ENCODE results near the gene HEATR1. TPM values are rescaled to one million over a fixed set of nuclear protein-coding genes. Genes with fewer than 3 reads are reported as not detected.

HEATR1 gene, protein sequence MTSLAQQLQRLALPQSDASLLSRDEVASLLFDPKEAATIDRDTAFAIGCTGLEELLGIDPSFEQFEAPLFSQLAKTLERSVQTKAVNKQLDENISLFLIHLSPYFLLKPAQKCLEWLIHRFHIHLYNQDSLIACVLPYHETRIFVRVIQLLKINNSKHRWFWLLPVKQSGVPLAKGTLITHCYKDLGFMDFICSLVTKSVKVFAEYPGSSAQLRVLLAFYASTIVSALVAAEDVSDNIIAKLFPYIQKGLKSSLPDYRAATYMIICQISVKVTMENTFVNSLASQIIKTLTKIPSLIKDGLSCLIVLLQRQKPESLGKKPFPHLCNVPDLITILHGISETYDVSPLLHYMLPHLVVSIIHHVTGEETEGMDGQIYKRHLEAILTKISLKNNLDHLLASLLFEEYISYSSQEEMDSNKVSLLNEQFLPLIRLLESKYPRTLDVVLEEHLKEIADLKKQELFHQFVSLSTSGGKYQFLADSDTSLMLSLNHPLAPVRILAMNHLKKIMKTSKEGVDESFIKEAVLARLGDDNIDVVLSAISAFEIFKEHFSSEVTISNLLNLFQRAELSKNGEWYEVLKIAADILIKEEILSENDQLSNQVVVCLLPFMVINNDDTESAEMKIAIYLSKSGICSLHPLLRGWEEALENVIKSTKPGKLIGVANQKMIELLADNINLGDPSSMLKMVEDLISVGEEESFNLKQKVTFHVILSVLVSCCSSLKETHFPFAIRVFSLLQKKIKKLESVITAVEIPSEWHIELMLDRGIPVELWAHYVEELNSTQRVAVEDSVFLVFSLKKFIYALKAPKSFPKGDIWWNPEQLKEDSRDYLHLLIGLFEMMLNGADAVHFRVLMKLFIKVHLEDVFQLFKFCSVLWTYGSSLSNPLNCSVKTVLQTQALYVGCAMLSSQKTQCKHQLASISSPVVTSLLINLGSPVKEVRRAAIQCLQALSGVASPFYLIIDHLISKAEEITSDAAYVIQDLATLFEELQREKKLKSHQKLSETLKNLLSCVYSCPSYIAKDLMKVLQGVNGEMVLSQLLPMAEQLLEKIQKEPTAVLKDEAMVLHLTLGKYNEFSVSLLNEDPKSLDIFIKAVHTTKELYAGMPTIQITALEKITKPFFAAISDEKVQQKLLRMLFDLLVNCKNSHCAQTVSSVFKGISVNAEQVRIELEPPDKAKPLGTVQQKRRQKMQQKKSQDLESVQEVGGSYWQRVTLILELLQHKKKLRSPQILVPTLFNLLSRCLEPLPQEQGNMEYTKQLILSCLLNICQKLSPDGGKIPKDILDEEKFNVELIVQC (N-terminal part only)
- total RNA-seq: 9.6 TPM
- long read RNA-seq, full-length matches to known transcripts: 1 of 2 reads
- long read RNA-seq, partial matches to known transcripts: 1 of 2 reads
- long read RNA-seq, other reads (novel, unspliced or antisense): 0 of 2 reads

DNA sequence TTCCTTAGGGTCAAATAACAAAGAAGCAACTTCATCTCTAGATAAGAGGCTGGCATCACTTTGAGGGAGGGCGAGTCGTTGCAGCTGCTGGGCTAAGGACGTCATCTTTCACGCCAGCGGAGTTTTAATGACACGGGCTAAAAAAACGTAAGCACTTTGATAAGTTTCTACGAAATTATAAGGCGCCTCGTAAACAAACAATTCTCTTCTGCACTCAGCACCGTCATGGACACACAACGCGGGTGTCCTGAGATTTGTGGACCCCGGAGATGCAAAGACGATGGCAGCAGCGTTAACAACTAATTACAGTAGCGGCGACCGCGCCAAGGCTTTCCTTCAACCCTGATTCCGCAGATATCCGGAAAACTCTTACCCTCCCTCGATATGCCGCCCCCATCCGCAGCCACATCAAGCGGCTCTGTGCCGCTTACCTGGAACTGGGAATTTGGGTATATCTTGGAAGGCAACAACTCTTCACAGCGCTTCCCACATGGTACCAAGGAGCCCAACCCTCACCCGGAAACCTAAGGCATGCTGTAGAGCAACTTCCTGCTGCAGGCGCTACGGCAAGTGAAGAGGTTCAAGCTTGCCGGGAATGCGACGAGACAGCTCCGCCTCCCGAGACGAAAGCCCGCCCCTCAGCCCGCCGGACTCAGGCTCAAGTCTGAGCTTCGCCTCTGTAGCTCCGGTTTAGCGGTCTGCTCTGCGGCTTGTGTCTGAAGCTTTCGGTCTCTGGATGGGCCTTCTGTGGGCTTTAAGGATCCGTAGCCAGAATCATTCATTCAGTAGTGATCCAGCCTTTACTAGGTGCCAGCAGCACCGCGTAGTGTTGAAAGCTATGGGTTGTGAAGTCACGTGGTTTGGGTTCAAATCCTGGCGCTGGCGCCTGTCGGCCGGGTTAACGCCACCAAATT lies at the start of gene HEATR1:
Gene HEATR1 (minus strand): TSS at position 526 of the 914 bp plus-strand sequence. CDS start 421 bp downstream, at position 105.
- peak; percentile 95 for DNase-seq (ENCODE audit: missing footprints)
- intact Hi-C loops (cut with DNase I): loop anchor here (10.0 kb wide), 1 partner anchor 271 kb away; no protein-coding TSS in a partner anchor
- peak; percentile 97 for ATAC-seq

DNA sequence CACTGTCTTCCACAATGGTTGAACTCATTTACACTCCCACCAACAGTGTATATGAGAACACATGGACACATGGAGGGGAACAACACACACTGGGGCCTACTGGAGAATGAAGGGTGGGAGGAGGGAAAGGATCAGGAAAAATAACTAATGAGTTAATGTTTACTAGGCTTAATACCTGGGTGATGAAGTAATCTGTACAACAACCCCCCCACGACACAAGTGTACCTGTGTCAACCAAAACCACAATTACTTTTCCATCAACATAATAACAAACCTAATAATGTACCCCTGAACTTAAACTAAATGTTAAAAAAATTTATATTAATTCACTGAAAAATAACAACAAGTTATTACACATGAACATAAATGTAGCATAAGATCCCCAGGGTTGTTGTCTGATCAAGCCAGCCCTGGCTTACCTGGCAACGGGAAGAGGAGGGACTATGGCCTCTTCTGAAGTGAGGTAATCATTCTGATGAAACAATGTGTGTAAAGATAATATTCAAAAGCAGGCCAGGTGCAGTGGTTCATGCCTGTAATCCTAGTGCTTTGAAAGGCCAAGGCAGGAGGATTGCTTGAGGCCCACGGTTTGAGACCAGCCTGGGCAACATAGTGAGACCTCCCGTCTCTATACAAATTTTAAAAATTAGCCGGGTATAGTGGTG lies 40.8 kb upstream of the HEATR1 start:
- ATAC-seq (no peak), DNase-seq (ENCODE audit: missing footprints) (no peak)
- intact Hi-C loops (cut with DNase I): no loop called here

DNA sequence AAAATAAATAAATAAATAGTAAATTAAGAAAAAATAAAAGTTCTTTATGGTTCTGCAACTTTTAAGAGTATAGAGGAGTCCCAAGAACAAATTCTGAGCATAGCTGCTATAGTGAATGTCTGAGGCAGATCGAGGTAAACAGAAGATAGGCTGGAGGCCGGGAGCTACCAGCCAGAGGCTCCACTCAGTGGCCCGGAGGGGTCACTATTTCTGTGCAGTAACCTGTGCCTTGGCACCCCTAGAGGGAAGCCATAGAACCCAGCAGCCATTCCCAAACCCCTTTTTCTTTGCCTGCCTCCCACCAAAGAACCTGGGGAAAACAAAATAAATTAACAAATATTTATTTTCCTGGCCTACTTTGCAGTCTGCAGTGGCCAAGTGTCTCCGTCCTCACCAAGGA lies 38.4 kb upstream of the HEATR1 start:
- DNase-seq (ENCODE audit: missing footprints) (no peak), ATAC-seq (no peak)
- intact Hi-C loops (cut with DNase I): no loop called here

DNA sequence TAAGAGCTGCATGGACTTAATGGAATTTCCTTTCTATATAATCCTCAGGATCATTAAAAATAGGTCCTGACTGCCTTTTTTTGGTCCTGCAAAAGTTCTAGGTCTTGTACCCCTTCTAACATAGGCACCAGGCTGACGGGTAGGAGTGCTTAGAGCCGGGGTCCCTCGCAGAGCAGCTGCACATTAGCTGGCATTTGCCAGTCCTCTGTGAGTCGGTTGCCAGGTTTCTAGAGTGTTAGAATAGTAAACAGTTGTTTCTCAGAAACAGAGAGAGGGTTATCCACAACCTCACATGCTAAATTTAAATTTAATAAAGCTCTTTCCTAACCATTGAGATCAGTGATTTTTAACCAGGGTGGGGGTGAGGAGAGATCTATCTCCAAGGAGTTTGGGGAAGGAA lies 35.4 kb upstream of the HEATR1 start:
- ATAC-seq: peak; percentile 81
- intact Hi-C loops (cut with DNase I): no loop called here
- DNase-seq (ENCODE audit: missing footprints): no peak

DNA sequence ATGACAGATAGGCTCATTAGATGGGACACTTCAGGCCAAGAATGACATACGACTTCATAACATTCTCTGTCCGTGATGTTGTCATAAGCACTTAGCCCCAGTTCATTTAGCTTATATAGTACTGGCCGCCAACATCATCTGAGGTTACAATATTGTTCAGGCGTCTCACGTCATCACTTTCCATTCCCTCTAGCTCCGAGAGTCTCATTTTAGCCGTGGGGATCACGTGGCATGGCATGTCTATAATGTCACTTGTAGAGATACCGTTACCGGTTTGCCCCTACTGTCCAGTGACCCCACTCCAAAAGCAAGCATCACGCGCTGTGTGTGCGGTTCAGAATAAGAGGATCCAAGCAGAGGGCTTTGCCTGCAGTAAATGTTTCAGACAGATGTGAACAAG lies 34.6 kb upstream of the HEATR1 start:
- ATAC-seq (peak; percentile 66), DNase-seq (ENCODE audit: missing footprints) (no peak)
- intact Hi-C loops (cut with DNase I): no loop called here

DNA sequence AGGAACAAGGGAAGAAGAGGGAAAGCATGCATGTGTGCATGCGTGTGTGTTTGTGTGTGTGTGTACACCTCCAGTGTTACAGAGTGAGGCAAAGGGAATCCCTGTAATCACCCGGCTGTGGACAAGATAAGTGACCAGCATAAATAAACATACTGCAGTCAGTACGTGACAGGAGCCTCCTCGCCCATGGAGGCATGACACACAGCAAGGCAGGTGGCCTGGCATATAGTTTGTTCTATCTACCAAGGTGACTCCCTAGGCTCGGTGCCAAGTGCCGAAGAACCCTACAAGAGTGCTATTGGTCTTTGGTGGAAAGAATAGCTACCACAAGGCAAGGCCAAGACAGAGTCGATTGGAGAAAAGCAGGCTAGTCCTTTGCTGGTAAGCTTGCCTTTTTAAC lies 31.7 kb upstream of the HEATR1 start:
- DNase-seq (ENCODE audit: missing footprints): no peak
- intact Hi-C loops (cut with DNase I): no loop called here
- ATAC-seq: no peak

DNA sequence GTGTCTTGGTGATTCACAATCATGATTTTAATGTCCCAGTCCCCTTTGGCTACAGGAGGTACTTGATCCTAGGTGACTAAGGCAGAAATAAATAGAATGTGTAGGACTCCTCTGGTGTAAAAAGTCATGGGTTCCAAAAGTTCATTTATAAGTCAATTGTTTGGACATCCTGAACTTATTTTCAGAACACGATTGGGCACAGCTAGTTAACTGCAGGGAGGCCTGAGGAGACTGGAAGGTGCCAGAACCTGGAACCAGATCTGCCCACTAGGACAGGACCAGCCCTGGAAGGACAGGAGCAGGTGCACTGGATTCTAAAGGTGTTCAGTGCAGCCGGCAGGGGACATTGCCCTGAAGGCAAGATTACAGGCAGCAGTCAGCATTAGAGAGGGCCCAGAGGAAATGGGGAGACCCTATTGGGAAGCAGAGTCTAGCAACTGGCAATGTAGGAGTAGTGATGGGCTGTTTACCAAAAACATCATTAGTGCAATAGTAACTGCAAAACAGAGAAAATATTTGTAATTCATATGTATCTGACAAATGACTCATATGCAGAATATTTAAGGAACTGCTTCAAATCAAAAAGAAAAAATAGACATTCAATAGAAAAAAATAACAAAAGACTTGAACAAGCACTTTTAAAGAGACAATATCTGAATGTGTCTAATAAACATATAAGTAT lies 23.6 kb upstream of the HEATR1 start:
- intact Hi-C loops (cut with DNase I): no loop called here
- ATAC-seq (no peak), DNase-seq (ENCODE audit: missing footprints) (no peak)

DNA sequence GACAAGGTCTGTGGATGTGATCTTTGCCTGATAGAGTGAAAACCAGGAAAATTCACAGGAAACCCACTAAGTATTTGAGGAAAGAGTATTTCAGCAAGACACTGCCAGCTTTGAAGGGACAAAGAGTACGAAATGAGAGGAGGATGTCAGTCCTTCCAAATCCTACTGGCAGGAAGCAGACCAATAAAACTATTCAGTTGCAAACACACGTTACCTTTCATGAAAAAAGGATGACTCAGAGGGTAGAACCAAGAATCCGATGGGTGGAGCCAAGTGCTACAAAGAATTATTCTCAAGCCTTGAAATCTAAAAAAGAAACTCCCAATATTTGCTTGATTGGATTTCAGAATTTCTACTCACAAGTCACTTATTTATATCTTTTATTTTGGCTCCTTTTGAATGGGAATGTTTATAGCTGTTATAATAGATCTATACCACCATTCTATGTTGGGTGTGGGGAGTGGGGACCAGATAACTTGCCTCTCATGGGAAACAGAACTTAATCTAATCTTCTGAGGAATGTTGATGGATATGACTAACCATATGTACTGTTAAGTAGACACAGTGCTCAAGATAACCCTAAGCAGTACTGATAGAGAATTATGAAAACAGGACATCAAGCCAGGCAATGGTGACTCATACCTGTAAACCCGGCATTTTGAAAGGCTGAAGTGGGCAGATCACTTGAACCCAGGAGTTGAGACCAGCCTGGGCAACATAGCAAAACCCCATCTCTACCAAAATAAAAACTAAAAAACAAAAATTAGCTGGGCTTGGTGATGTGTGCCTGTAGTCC lies 19.3 kb upstream of the HEATR1 start:
- DNase-seq (ENCODE audit: missing footprints) (no peak), ATAC-seq (no peak)
- intact Hi-C loops (cut with DNase I): no loop called here

DNA sequence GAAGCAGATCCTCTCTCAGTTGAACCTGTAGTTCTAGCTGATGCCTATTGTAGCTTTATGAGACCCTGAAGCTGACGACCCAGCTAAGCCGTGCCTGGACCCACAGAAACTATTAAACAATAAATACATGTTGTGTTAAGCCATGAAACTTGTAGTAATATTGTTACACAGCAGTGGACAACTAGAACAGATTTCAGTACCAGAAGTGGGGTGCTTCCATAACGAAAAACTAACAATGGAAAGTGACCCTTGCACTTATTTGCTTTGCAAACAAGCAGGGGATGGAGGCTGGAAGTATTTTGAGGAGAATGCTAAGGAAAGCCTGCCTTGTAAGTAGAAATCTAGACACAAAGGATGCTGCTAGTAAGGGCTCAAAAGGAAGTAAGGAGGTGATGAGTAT lies 18.1 kb upstream of the HEATR1 start:
- intact Hi-C loops (cut with DNase I): no loop called here
- ATAC-seq (no peak), DNase-seq (ENCODE audit: missing footprints) (no peak)

DNA sequence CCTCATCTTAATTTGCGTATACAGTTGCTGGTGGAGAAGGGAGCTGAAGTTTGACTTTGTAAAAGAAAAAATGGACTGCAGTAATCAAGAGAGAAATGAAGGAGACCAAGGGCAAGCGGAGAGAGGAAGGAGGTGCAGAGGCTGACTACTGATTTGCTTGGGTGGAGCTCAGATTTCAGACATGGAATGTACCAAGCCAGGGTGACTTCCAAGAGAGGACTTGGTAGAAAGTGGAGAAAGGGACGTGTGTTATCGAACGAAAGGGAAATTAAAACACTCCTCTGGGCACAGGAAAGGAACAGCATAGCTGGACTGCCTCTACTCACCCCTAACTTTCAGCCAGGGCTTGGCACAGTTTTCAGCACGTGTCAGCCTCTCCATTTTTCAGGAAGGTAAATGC lies 15.1 kb upstream of the HEATR1 start:
- DNase-seq (ENCODE audit: missing footprints): no peak
- ATAC-seq: no peak
- intact Hi-C loops (cut with DNase I): no loop called here

DNA sequence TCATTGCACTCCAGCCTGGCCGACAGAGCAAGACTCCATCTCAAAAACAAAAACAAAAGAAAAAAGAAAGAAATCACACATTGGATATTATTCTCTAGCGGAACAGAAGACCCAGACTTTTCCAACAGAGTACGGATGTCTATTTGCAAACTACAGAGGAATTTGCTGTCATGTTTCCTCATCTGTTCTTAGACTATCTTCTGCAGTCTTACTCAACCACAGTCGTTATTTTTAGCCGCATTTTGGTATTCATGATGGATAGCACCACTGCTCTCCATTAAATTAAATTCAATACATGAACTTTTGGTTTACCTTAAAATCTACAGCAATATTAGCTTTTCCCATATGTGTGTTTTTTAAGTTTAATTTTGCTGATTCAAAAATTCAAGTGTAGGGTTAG lies 14.2 kb upstream of the HEATR1 start:
- ATAC-seq: no peak
- intact Hi-C loops (cut with DNase I): no loop called here

DNA sequence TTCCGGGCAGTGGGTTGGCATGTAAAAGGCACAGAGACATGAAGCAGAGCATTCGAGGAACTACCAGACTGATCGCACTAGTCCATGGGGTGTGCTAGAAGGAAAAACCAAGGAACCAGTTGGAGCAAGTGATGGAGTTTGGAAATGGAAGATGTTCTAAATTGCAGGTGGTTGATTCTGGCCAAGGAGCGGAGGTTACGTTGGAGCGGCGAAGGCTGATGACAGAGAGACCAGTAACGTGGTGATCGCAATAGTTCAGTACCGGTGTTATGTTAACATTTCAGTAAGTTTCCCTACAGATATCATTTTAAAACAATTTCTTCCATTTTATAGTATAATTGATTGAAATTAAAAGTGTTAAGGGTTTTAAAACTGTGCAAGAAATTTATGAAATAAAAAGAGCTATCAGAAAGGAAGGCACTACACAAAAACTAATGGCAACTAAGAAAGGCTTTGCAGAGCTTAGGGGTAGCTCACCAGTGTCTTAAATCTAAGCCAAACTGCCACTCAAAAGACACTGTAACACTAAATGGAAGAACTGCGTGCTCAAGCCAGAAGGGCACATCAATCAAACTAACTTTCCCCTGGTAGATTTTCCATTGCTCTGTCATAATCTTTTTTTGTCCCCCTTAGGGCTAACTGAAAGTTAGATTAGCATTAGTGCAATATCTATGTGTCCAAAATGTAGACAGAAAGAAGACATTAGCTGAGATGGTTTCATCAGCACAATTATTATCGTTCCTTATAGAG lies 11.3 kb upstream of the HEATR1 start:
- DNase-seq (ENCODE audit: missing footprints) (no peak), ATAC-seq (peak; percentile 26)
- intact Hi-C loops (cut with DNase I): no loop called here

More for the DNA sequence above, 14.2 kb upstream of the HEATR1 start:
- DNase-seq (ENCODE audit: missing footprints): no peak

DNA sequence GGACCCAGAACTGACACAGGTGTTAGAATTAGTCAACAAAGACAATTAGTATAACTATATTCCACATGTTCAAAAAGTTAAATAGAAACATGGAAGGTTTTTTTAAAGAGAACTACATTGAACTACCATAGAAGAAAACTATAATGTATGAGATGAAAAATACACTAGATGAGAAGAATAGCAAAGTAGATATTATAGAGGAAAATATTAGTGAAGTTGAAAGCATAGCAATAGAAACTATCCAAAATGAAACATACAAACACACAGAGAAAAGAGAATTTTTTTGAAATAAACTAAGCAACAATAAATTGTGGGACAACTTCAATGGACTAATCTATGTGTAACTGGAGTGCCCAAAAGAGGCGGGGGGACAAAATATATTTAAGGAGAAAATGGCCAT lies 8.0 kb upstream of the HEATR1 start:
- DNase-seq (ENCODE audit: missing footprints) (no peak), ATAC-seq (no peak)
- intact Hi-C loops (cut with DNase I): no loop called here

DNA sequence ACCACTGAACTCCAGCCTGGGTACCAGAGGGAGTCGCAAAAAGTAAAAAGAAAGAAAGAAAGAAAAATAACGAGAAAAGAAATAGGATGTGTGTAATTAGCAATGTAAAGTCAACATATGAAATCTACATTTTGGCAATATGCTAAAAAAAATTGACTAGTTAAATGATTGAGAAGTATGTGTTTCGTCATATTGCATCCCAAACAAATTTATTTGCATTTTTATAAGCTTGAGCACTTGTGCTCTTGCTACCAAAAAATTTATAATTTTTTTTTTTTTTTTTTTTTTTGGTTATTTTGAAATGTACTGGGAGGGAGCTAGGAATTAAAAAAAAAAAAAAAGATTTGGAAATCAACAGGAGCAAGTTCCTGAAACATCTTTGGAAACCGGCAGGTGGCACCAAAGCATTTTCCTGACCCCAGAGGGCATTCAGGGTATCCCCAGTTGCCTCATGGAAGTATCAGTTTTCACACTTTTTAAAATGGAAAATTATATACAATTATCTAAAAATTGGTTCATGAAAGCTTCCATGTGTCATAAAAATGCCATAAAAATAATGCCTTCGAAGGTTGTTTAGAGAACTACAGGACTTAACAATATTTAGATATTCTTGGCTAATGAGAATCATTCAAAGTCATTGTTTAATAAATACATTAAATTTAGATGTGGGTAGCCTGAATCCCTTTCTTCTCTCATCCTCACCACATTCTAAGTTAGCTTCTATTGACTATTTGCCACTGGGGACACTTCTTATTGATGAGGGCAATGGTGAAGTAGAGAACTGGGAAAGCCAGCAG lies 4.8 kb upstream of the HEATR1 start:
- intact Hi-C loops (cut with DNase I): loop anchor here (2.0 to 10.0 kb wide), 3 partner anchors 78 to 266 kb away; partner anchors contain the start of gene ACTN2
- DNase-seq (ENCODE audit: missing footprints): no peak
- ATAC-seq: no peak
